Measurements from ENCODE around the gene BEND7. TPM values are rescaled to one million over a fixed set of nuclear protein-coding genes. Genes with fewer than 3 reads are reported as not detected.

Gene BEND7, protein sequence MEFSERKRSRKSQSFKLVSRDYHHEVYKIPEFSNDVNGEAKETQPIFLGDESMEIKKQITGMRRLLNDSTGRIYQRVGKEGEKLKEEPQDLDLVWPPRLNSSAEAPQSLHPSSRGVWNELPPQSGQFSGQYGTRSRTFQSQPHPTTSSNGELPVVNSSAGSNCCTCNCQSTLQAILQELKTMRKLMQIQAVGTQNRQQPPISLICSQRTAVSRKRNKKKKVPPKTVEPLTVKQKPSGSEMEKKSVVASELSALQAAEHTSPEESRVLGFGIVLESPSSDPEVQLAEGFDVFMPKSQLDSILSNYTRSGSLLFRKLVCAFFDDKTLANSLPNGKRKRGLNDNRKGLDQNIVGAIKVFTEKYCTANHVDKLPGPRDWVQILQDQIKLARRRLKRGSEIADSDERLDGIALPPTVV
- total RNA-seq = 10 to 100 TPM; 13.2 to 17.4 (median 14.8) TPM
- 7.1 TPM for polyA plus RNA-seq
- long read RNA-seq, donor 1, partial matches to known transcripts = 5 of 11 reads
- long read RNA-seq, donor 1, other reads (novel, unspliced or antisense) = 6 of 11 reads
- long read RNA-seq, donor 2, partial matches to known transcripts = 3 of 16 reads
- long read RNA-seq, donor 2, other reads (novel, unspliced or antisense) = 13 of 16 reads
- long read RNA-seq, donor 3, partial matches to known transcripts = 2 of 9 reads
- long read RNA-seq, donor 3, other reads (novel, unspliced or antisense) = 7 of 9 reads
- long read RNA-seq, donor 4, partial matches to known transcripts = 0 of 9 reads
- long read RNA-seq, donor 4, other reads (novel, unspliced or antisense) = 9 of 9 reads

DNA sequence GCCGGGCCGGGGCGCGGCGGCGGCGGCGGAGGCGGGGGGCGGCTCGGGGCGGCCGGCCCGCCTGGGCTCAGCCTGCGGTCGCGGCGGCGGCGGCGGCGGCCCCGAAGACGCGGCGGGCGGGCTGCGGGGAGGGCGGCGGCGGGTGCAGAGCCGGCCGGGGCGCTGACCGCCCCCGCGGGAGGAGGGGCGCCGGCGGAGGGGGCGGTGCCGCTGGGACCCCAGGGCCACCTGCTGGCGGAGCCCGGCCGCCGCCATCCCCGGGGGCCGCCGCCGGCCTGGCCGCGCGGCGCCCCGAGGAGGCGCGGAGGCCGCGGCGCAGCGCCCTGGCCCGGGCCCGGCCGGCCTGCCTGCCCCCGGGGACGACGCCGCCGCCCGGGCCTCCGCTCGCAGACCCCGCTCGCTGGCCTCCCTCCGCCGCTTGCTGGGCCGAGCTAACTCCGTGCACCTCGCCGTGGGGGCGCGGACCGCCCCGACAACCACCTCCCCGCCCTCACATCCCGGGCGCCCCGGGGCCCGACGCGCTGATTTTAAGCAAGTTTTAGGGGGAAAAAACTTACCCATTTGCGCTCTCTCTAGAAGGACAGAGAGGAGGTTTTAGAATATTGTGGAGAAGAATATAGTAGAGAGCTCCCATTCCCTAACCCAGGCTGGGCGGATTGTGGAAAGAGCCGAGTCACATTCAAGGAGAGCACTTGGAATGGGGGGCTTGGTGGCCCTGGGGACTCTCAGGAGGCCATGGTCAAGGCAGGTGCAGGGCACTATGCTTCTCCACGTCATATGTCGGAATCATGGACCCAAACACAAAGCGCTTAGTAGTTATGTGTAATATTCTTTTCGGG lies at the start of gene BEND7:
TSS of gene BEND7 (minus strand) at position 140 of the 839 bp plus-strand sequence. CDS start 481 bp downstream, outside the sequence.
- peak within 1 kb of the TSS; percentile 99 for H3K4me3 ChIP-seq (ENCODE audit: low read length)
- 3% methylated on average over 98 of the region's 98 CpGs for WGBS
- H3K9me3 ChIP-seq (ENCODE audit: control insufficient read depth, low read length) = no peaks in the 10 kb centered on the region
- peak within 1 kb of the TSS; percentile 51 for H3K27ac ChIP-seq (ENCODE audit: low read length)
- intact Hi-C loops (cut with DNase I) = no loop called here
- H3K4me1 ChIP-seq (ENCODE audit: control insufficient read depth, insufficient read depth, low read length) = no peaks in the 10 kb centered on the region
- ATAC-seq (peak; percentile 85 to 90), DNase-seq (peak; percentile 40 to 81 (median 78))
- no peaks in the 10 kb centered on the region for H3K27me3 ChIP-seq (ENCODE audit: control insufficient read depth, insufficient read depth)

DNA sequence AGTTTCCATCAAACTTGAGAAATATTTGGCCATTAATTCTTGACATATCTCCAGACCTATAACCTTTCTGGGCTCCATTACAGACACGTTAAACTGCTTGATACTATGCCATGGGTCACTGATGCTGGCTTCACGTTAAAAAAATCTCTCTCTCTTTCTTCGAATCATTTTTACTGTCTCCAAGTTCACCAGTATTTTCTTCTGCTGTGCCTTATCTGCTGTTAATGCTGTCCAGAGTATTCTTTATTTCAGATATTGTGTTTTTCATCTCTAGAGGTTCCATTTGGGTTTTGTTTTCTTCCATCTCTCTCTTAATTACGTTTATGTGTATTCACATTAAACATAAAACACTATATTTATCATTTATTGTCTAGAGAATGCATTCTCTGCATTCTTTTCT lies 45.1 kb upstream of the BEND7 start:
- H3K9me3 ChIP-seq (ENCODE audit: control insufficient read depth, low read length) = no peaks in the 10 kb centered on the region
- WGBS = 70% methylated on average over 4 of the region's 4 CpGs
- intact Hi-C loops (cut with DNase I) = no loop called here
- ATAC-seq (no peak), DNase-seq (no peak)
- H3K27me3 ChIP-seq (ENCODE audit: control insufficient read depth, insufficient read depth) = no peaks in the 10 kb centered on the region
- H3K27ac ChIP-seq (ENCODE audit: low read length) = no peak overlapping the region
- no peak overlapping the region for H3K4me3 ChIP-seq (ENCODE audit: low read length)
- no peaks in the 10 kb centered on the region for H3K4me1 ChIP-seq (ENCODE audit: control insufficient read depth, insufficient read depth, low read length)

DNA sequence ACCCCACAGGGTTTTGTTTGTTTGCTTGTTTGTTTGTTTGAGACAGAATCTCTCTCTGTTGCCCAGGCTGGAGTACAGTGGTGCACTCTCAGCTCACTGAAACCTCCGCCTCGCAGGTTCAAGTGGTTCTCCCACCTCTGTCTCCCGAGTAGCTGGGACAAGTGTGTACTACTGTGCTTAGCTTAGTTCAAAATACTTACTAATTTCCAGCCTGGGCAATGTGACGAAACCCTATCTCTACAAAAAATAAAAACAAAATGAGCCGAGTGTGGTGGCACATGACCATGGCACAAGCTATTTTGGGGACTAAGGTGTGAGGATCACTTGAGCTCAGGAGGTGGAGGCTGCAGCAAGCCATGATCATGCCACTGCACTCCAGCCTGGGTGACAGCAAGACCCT lies 42.7 kb upstream of the BEND7 start:
- 53% methylated on average over 5 of the region's 5 CpGs for WGBS
- ATAC-seq (peak in 1 of 2 donors; percentile 19), DNase-seq (no peak)
- no peaks in the 10 kb centered on the region for H3K9me3 ChIP-seq (ENCODE audit: control insufficient read depth, low read length)
- no peak overlapping the region for H3K27ac ChIP-seq (ENCODE audit: low read length)
- no peaks in the 10 kb centered on the region for H3K27me3 ChIP-seq (ENCODE audit: control insufficient read depth, insufficient read depth)
- intact Hi-C loops (cut with DNase I) = no loop called here
- H3K4me3 ChIP-seq (ENCODE audit: low read length) = no peak overlapping the region
- no peaks in the 10 kb centered on the region for H3K4me1 ChIP-seq (ENCODE audit: control insufficient read depth, insufficient read depth, low read length)

DNA sequence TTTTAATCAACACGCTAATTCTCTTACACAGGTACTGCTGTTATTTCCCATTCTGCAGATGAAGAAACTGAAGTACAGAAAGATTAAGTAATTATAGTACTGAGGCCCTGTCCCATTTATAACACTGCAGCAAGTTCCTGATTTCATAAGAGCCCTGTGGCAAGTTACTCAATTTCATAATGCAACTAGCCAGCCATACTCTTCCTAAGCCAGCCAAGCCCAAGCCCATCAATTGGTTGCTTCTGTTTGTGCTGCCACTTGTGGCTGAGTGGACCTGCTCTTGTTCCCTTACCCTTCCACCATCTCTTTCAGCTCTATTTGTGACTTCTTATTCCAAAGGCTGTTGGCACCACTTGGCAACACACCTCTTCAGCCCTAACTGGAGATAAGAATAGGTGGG lies 38.2 kb upstream of the BEND7 start:
- Histone ChIP-seq H3K9me3 (ENCODE audit: control insufficient read depth, low read length) (no peaks in the 10 kb centered on the region), H3K4me3 (ENCODE audit: low read length) (no peak overlapping the region), H3K27ac (ENCODE audit: low read length) (no peak overlapping the region), H3K27me3 (ENCODE audit: control insufficient read depth, insufficient read depth) (no peaks in the 10 kb centered on the region), H3K4me1 (ENCODE audit: control insufficient read depth, insufficient read depth, low read length) (no peaks in the 10 kb centered on the region)
- intact Hi-C loops (cut with DNase I) = no loop called here
- 82% methylated on average over 1 of the region's 1 CpG for WGBS
- peak in 1 of 2 donors; percentile 45 for ATAC-seq
- no peak for DNase-seq

DNA sequence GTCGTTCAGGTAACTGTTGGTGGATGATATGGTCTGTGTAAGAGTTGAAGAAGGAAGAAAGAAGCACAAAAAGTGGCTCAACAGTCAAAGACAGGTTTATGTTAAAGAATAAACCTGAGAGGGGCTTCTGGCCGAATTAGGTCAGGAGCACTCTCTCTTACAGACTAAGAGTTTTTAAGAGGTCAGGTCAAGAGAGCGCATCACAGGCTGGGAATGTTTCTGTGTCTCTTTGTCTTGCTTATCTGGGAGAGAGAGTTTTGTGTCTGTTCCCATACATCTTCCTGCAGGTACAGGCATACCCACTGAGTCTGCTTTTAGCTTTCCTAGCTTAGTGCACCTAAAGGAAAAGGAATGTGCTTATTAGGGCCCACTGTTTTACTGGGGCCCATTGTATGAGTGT lies 35.8 kb upstream of the BEND7 start:
- Histone ChIP-seq H3K4me3 (ENCODE audit: low read length) (no peak overlapping the region), H3K4me1 (ENCODE audit: control insufficient read depth, insufficient read depth, low read length) (no peaks in the 10 kb centered on the region), H3K9me3 (ENCODE audit: control insufficient read depth, low read length) (no peaks in the 10 kb centered on the region), H3K27me3 (ENCODE audit: control insufficient read depth, insufficient read depth) (no peaks in the 10 kb centered on the region), H3K27ac (ENCODE audit: low read length) (no peak overlapping the region)
- 85% methylated on average over 3 of the region's 3 CpGs for WGBS
- no peak for ATAC-seq
- intact Hi-C loops (cut with DNase I) = no loop called here
- no peak for DNase-seq

DNA sequence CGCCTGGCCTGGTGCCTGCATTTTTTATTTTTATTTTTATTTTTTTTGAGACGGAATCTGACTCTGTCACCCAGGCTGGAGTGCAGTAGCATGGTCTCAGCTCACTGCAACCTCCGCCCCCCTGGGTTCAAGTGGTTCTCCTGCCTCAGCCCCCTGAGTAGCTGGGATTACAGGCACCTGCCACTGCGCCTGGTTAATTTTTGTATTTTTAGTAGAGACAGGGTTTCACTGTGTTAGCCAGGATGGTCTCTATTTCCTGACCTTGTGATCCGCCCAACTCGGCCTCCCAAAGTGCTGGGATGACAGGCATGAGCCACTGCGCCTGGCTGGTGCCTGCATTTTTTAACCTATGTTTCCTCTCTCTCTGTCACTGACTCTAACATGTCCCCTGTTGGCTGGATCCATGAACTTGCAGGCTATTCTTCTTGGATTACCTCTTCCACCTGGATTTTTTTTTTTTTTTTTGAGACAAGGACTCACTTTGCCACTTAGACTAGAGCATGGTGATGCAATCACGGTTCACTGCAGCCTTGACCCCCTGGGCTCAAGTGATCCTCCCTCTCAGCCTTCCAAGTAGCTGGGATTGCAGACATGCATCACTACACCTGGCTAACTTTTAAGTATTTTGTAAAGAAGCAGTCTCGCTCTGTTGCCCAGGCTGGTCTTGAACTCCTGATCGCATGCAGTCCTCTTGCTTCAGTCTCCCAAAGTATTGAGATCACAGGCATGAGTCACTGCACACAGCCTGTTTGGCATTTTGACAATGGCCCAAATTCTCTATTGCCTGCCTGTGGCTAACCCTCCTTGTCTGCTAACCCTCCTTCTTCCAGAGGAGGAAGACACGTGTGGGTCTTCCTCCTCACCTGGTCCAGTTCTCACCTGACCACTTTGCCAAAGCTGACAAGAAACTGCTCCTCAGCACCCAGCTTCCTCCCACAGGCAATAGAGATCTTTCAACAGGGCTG lies 34.9 kb upstream of the BEND7 start:
- intact Hi-C loops (cut with DNase I) = no loop called here
- no peaks in the 10 kb centered on the region for H3K9me3 ChIP-seq (ENCODE audit: control insufficient read depth, low read length)
- no peak for ATAC-seq
- no peak for DNase-seq
- H3K27me3 ChIP-seq (ENCODE audit: control insufficient read depth, insufficient read depth) = no peaks in the 10 kb centered on the region
- no peak overlapping the region for H3K27ac ChIP-seq (ENCODE audit: low read length)
- H3K4me3 ChIP-seq (ENCODE audit: low read length) = no peak overlapping the region
- no peaks in the 10 kb centered on the region for H3K4me1 ChIP-seq (ENCODE audit: control insufficient read depth, insufficient read depth, low read length)
- WGBS = 94% methylated on average over 11 of the region's 11 CpGs

DNA sequence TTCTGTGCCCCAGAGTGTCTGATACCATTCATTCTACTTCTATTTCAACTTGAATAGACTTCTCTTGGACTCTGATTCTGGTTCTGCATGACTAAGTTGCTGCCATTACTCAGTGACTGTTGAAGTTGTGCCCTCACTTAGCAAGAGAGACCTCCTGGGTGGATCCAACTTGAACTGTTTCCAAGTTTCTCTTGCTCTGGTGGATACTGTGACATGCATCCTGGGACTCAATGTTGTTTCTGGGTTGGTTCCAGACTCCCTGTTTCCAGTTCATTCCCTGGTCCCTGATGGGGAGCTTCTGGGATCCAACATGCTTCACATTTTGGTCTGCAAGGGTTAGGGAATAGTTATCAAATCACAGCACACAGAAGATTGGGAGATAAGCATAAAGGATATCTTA lies 31.8 kb upstream of the BEND7 start:
- Histone ChIP-seq H3K27ac (ENCODE audit: low read length) (no peak overlapping the region), H3K9me3 (ENCODE audit: control insufficient read depth, low read length) (no peaks in the 10 kb centered on the region), H3K27me3 (ENCODE audit: control insufficient read depth, insufficient read depth) (no peaks in the 10 kb centered on the region), H3K4me1 (ENCODE audit: control insufficient read depth, insufficient read depth, low read length) (no peaks in the 10 kb centered on the region), H3K4me3 (ENCODE audit: low read length) (no peak overlapping the region)
- intact Hi-C loops (cut with DNase I) = no loop called here
- DNase-seq (no peak), ATAC-seq (no peak)

DNA sequence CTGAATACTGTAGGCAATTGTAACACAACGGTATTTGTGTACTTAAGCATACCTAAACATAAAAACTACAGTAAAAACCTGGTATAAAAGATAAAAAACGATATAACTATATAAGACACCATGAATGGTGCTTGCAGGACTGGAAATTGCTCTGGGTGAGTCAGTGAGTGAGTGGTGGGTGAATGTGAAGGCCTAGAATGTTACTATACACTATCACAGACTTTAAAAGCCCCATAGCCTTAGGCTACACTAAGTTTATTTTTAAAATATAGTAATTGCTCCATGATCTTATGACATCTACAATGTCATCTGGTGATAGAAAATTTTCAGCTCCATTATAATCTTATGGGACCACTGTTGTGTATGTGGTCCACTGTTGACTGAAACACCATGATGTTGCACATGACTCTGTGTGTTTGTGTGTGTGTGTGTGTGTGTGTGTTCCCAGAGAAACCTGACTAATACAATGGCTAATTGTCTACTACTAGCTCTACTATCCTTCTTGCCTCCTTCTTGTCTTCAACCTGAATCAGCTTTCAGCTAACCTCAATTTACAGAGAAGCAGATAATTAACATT lies 30.4 kb upstream of the BEND7 start:
- H3K4me1 ChIP-seq (ENCODE audit: control insufficient read depth, insufficient read depth, low read length) = no peaks in the 10 kb centered on the region
- H3K27ac ChIP-seq (ENCODE audit: low read length) = no peak overlapping the region
- no peak overlapping the region for H3K4me3 ChIP-seq (ENCODE audit: low read length)
- no peaks in the 10 kb centered on the region for H3K27me3 ChIP-seq (ENCODE audit: control insufficient read depth, insufficient read depth)
- DNase-seq = no peak
- no peak for ATAC-seq
- WGBS = 66% methylated on average over 2 of the region's 2 CpGs
- H3K9me3 ChIP-seq (ENCODE audit: control insufficient read depth, low read length) = no peaks in the 10 kb centered on the region
- intact Hi-C loops (cut with DNase I) = no loop called here

DNA sequence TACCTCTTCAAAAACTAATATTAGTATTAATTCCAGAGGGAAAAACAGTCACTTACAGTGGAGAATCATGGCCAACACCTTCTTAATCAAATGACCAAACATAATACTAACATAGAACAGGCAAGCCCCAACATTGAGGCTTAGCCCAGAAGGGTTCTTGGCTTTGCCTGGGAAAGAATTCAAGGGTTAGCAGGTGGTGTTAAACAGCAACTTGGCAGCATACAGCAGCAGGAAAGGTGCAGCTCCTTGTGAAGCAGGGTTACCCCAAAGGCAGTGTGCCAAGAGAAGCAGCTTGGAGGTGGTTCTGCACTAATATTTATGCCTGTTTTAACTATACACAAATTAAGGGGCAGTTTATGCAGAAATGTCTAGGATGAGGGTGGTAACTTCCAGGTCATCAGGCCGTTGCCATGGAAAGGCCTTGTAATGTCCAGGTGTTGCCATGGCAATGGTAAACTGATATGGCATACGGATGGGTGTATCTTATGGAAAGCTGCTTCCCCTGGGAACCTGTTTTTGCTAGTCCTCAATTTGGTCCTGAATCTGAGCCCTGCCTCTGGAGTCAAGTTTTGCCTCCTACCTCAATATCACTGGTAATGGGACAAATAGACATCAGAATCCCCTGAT lies 27.2 kb upstream of the BEND7 start:
- H3K27ac ChIP-seq (ENCODE audit: low read length) = no peak overlapping the region
- 45% methylated on average over 2 of the region's 2 CpGs for WGBS
- intact Hi-C loops (cut with DNase I) = no loop called here

More for the DNA sequence above, 27.2 kb upstream of the BEND7 start:
- Histone ChIP-seq H3K4me3 (ENCODE audit: low read length) (no peak overlapping the region), H3K4me1 (ENCODE audit: control insufficient read depth, insufficient read depth, low read length) (no peaks in the 10 kb centered on the region), H3K27me3 (ENCODE audit: control insufficient read depth, insufficient read depth) (no peaks in the 10 kb centered on the region), H3K9me3 (ENCODE audit: control insufficient read depth, low read length) (no peaks in the 10 kb centered on the region)
- DNase-seq (no peak), ATAC-seq (no peak)
